HepG2 (cell line): ENCODE data around the gene VPS13D. TPM values are rescaled to one million over a fixed set of nuclear protein-coding genes. Genes with fewer than 3 reads are reported as not detected.

Source experiments
- BCL6 ChIP-seq: IDR thresholded peaks from 2 replicates; pipeline ENCODE4 v1.6.1; 2016; ENCODE audit warnings: missing genetic modification reagents, missing compliant biosample characterization
- HMG20B ChIP-seq: conservative IDR thresholded peaks from 2 replicates; pipeline ENCODE4 v1.6.1; 2016; ENCODE audit warnings: missing genetic modification reagents, missing compliant biosample characterization
- JUNB ChIP-seq: sonication (generic); formaldehyde crosslinking; IDR thresholded peaks from 2 replicates; pipeline ENCODE4 v1.8.0; 2022; ENCODE audit warnings: missing genetic modification reagents, mild to moderate bottlenecking, borderline replicate concordance
- MAFF ChIP-seq: IDR thresholded peaks from 2 replicates; pipeline ENCODE4 v1.6.1; 2011; ENCODE audit warnings: low read depth, low read length, improper control_type of control experiment
- MBNL3 ChIP-seq: fragments of 250-450 bp; sonication (Bioruptor Pico); conservative IDR thresholded peaks from 2 replicates; pipeline ENCODE4 v1.8.0; 2022; ENCODE audit warnings: mild to moderate bottlenecking, inconsistent platforms
- PAWR ChIP-seq: sonication (generic); formaldehyde crosslinking; IDR thresholded peaks from 2 replicates; pipeline ENCODE4 v1.4.0; 2020; ENCODE audit warnings: missing genetic modification reagents, mild to moderate bottlenecking, borderline replicate concordance
- POLR2AphosphoS2 ChIP-seq: IDR thresholded peaks from 2 replicates; pipeline ENCODE4 v1.6.1; 2011; ENCODE audit warnings: low read depth, low read length, improper control_type of control experiment
- SIX4 ChIP-seq: sonication (generic); formaldehyde crosslinking; IDR thresholded peaks from 2 replicates; pipeline ENCODE4 v1.4.0; 2020; ENCODE audit warnings: missing genetic modification reagents
- SMYD3 ChIP-seq: sonication (generic); formaldehyde crosslinking; IDR thresholded peaks from 2 replicates; pipeline ENCODE4 v1.8.1; 2023; ENCODE audit warnings: mild to moderate bottlenecking, missing genetic modification reagents
- SNRNP70 ChIP-seq: fragments of 200-400 bp; formaldehyde crosslinking; IDR thresholded peaks from 2 replicates; pipeline ENCODE4 v1.6.1; 2017; ENCODE audit warnings: mild to moderate bottlenecking, low read depth, low read length, moderate library complexity
- YEATS2 ChIP-seq: sonication (generic); formaldehyde crosslinking; IDR thresholded peaks from 2 replicates; pipeline ENCODE4 v1.4.0; 2020; ENCODE audit warnings: missing genetic modification reagents, borderline replicate concordance
- ZEB1 ChIP-seq: IDR thresholded peaks from 2 replicates; pipeline ENCODE4 v1.6.1; 2012; ENCODE audit warnings: mild to moderate bottlenecking, low read depth, inconsistent platforms; ENCODE audit not compliant: insufficient replicate concordance
- ZNF224 ChIP-seq: sonication (generic); formaldehyde crosslinking; IDR thresholded peaks from 2 replicates; pipeline ENCODE4 v1.5.0; 2020; ENCODE audit warnings: mild to moderate bottlenecking, missing genetic modification reagents
- ZNF431 ChIP-seq: sonication (generic); formaldehyde crosslinking; IDR thresholded peaks from 2 replicates; pipeline ENCODE4 v1.9.0; 2022; ENCODE audit warnings: missing genetic modification reagents, low read depth, mild to moderate bottlenecking, borderline replicate concordance
- ZNF501 ChIP-seq: sonication (generic); formaldehyde crosslinking; IDR thresholded peaks from 2 replicates; pipeline ENCODE4 v1.5.1; 2020; ENCODE audit warnings: mild to moderate bottlenecking, moderate library complexity, missing genetic modification reagents
- ZNF619 ChIP-seq: sonication (generic); formaldehyde crosslinking; IDR thresholded peaks from 2 replicates; pipeline ENCODE4 v1.4.0; 2020; ENCODE audit warnings: mild to moderate bottlenecking, missing genetic modification reagents
- ZNF775 ChIP-seq: sonication (generic); formaldehyde crosslinking; IDR thresholded peaks from 2 replicates; pipeline ENCODE4 v1.4.0; 2020; ENCODE audit warnings: missing genetic modification reagents, mild to moderate bottlenecking, moderate library complexity, borderline replicate concordance
- polyA plus RNA-seq, 8 experiments: library from polyadenylated mRNA; depleted of rRNA in 3 of 8; stranded (reverse) in 7 of 8; unstranded in 1 of 8; fragments of >200 nt; fragmentation: Illumina TruSeq in 4 of 8; extraction: Trizol in 4 of 8; gene quantifications; 2 replicates each; pipeline versions ENCODE4 v1.2.1 to v1.2.3, GENCODE V29; 2011 to 2016; ENCODE audit warnings: low read depth in 4 of 8, missing spikeins in 1 of 8, mixed read lengths in 1 of 8; ENCODE audit not compliant: insufficient read depth in 1 of 8
- total RNA-seq, 5 experiments: library from RNA; depleted of rRNA; stranded (reverse); fragments of >200 nt; fragmentation: Illumina TruSeq; extraction: Trizol; gene quantifications; 2 replicates each; pipeline ENCODE4 v1.2.3, GENCODE V29; 2016; ENCODE audit warnings: low read depth in 1 of 5
- TF ChIP-seq, protein P1 (sequence below): sonication (generic); formaldehyde crosslinking; IDR thresholded peaks from 2 replicates; pipeline ENCODE4 v1.5.0; 2020; ENCODE audit warnings: missing genetic modification reagents
- TF ChIP-seq, protein P2 (sequence below), 2 experiments: fragments of 450-650 bp in 1 of 2; sonication (generic) in 1 of 2; formaldehyde crosslinking; IDR thresholded peaks; 2 replicates each; pipeline versions ENCODE4 v1.5.0 to v1.8.0; 2020 to 2022; ENCODE audit warnings: mild to moderate bottlenecking in 1 of 2, missing genetic modification reagents in 1 of 2
- TF ChIP-seq, protein P3 (sequence below): sonication (generic); formaldehyde crosslinking; IDR thresholded peaks from 2 replicates; pipeline ENCODE4 v1.4.0; 2020; ENCODE audit warnings: missing genetic modification reagents
- TF ChIP-seq, protein P4 (sequence below): sonication (generic); formaldehyde crosslinking; IDR thresholded peaks from 2 replicates; pipeline ENCODE4 v1.9.0; 2021; ENCODE audit warnings: missing genetic modification reagents, mild to moderate bottlenecking, borderline replicate concordance

The VPS13D gene
- total and polyA plus RNA-seq, 2 of the 13 experiments (the other 11 are each of a cell fraction or from before 2014, with no cell fraction given), result 8.6 to 13.9 TPM

DNA sequence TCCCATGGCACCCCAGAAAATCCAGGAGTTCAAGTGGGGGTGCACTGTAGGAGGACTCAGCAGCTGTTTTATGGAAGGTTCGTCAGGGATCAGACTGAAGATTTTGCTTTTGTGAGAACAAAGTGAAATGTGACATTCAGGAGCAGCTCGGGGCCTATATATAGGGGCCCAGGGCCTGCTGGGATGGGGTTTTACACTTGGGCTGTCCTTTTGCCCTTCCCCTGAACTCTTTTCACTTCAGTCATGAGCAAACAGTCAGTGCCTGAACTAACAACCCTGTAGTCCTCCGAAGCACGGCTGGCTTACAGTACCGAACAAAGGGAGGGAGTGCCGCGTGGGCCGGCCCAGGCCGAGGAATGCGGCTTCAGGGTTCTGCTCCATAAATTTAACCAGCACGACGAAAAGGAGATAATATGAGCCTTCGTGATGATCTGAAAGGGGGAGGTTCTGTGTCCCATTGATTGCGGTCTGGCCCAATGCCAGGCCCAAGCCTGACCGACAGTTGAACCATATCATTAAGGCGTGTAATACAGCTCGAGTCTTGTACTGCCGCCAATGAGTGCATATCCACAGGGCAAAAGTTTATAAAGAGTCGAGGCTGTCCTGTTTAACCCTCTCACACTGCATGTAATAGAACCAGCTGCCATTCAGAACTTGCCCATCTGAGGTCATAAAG is 248.2 kb downstream of the VPS13D start (continued):
- TF ChIP-seq, protein P1, sequence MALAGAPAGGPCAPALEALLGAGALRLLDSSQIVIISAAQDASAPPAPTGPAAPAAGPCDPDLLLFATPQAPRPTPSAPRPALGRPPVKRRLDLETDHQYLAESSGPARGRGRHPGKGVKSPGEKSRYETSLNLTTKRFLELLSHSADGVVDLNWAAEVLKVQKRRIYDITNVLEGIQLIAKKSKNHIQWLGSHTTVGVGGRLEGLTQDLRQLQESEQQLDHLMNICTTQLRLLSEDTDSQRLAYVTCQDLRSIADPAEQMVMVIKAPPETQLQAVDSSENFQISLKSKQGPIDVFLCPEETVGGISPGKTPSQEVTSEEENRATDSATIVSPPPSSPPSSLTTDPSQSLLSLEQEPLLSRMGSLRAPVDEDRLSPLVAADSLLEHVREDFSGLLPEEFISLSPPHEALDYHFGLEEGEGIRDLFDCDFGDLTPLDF (CRISPR knock-in tag), result no peak
- TF ChIP-seq ZNF431 (CRISPR knock-in tag), result no peak
- TF ChIP-seq YEATS2, result peak; percentile 64; the same call in 1 of the 2 replicates
- peak; percentile 32; the same call in 1 of the 2 replicates for TF ChIP-seq JUNB (CRISPR knock-in tag)
- TF ChIP-seq, protein P2, sequence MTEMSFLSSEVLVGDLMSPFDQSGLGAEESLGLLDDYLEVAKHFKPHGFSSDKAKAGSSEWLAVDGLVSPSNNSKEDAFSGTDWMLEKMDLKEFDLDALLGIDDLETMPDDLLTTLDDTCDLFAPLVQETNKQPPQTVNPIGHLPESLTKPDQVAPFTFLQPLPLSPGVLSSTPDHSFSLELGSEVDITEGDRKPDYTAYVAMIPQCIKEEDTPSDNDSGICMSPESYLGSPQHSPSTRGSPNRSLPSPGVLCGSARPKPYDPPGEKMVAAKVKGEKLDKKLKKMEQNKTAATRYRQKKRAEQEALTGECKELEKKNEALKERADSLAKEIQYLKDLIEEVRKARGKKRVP (CRISPR knock-in tag; IDR thresholded peaks at IDR 0.05), result peak in 1 of 2 experiments; percentile 15; a peak in 1 of 4 replicates
- TF ChIP-seq ZNF501 (CRISPR knock-in tag), result no peak
- no peak for TF ChIP-seq ZNF224 (CRISPR knock-in tag)
- TF ChIP-seq ZNF775, result no peak
- no peak for TF ChIP-seq SNRNP70
- TF ChIP-seq, protein P3, sequence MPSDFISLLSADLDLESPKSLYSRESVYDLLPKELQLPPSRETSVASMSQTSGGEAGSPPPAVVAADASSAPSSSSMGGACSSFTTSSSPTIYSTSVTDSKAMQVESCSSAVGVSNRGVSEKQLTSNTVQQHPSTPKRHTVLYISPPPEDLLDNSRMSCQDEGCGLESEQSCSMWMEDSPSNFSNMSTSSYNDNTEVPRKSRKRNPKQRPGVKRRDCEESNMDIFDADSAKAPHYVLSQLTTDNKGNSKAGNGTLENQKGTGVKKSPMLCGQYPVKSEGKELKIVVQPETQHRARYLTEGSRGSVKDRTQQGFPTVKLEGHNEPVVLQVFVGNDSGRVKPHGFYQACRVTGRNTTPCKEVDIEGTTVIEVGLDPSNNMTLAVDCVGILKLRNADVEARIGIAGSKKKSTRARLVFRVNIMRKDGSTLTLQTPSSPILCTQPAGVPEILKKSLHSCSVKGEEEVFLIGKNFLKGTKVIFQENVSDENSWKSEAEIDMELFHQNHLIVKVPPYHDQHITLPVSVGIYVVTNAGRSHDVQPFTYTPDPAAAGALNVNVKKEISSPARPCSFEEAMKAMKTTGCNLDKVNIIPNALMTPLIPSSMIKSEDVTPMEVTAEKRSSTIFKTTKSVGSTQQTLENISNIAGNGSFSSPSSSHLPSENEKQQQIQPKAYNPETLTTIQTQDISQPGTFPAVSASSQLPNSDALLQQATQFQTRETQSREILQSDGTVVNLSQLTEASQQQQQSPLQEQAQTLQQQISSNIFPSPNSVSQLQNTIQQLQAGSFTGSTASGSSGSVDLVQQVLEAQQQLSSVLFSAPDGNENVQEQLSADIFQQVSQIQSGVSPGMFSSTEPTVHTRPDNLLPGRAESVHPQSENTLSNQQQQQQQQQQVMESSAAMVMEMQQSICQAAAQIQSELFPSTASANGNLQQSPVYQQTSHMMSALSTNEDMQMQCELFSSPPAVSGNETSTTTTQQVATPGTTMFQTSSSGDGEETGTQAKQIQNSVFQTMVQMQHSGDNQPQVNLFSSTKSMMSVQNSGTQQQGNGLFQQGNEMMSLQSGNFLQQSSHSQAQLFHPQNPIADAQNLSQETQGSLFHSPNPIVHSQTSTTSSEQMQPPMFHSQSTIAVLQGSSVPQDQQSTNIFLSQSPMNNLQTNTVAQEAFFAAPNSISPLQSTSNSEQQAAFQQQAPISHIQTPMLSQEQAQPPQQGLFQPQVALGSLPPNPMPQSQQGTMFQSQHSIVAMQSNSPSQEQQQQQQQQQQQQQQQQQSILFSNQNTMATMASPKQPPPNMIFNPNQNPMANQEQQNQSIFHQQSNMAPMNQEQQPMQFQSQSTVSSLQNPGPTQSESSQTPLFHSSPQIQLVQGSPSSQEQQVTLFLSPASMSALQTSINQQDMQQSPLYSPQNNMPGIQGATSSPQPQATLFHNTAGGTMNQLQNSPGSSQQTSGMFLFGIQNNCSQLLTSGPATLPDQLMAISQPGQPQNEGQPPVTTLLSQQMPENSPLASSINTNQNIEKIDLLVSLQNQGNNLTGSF (CRISPR knock-in tag), result 0 out of 2 replicates have a peak, but pooled peaks have one; percentile 40
- TF ChIP-seq MAFF, result no peak
- TF ChIP-seq BCL6, result peak; percentile 97
- TF ChIP-seq ZEB1, result no peak
- TF ChIP-seq SIX4 (CRISPR knock-in tag), result 0 out of 2 replicates have a peak, but pooled peaks have one; percentile 61
- no peak for TF ChIP-seq MBNL3 (CRISPR knock-in tag)
- TF ChIP-seq POLR2AphosphoS2, result no peak
- peak; percentile 81; the same call in 1 of the 2 replicates for TF ChIP-seq SMYD3 (CRISPR knock-in tag)
- TF ChIP-seq PAWR (CRISPR knock-in tag), result no peak
- TF ChIP-seq HMG20B (CRISPR knock-in tag), result peak; percentile 85; the same call in 1 of the 2 replicates
- peak; percentile 76 for TF ChIP-seq ZNF619
- TF ChIP-seq, protein P4, sequence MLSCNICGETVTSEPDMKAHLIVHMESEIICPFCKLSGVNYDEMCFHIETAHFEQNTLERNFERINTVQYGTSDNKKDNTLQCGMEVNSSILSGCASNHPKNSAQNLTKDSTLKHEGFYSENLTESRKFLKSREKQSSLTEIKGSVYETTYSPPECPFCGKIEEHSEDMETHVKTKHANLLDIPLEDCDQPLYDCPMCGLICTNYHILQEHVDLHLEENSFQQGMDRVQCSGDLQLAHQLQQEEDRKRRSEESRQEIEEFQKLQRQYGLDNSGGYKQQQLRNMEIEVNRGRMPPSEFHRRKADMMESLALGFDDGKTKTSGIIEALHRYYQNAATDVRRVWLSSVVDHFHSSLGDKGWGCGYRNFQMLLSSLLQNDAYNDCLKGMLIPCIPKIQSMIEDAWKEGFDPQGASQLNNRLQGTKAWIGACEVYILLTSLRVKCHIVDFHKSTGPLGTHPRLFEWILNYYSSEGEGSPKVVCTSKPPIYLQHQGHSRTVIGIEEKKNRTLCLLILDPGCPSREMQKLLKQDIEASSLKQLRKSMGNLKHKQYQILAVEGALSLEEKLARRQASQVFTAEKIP (CRISPR knock-in tag), result no peak
